GM12878 (cell line): ENCODE data around the gene ANP32A. TPM values are rescaled to one million over a fixed set of nuclear protein-coding genes. Genes with fewer than 3 reads are reported as not detected.

Experiments used
- ATAC-seq: fragments of 200-7000 bp; cut with Tn5 transposase; 3 replicates; pipeline ENCODE4 v1.9.1; 2020; ENCODE audit warnings: mild to moderate bottlenecking, moderate library complexity
- BruUV-seq: library from RNA; stranded (reverse); fragments of 400-500 nt; replicated peaks from 2 replicates; lab custom pipeline; 2021; lab: Mats Ljungman, UMichigan
- CTCF ChIA-PET: fragments of 300-600 bp; sonication (Branson Sonifier 250); formaldehyde crosslinking; extraction: SDS; loops from one replicate; lab custom pipeline; 2021; ENCODE audit warnings: inconsistent platforms; lab: Yijun Ruan, JAX
- POLR2A ChIA-PET: fragments of 350-600 bp; formaldehyde crosslinking; extraction: SDS; loops from one replicate; lab custom pipeline; 2021; ENCODE audit warnings: inconsistent platforms; lab: Charles Lee
- RAD21 ChIA-PET: fragments of 300-600 bp; sonication (Branson Sonifier 250); formaldehyde crosslinking; loops from one replicate; lab custom pipeline; 2023; ENCODE audit warnings: antibody characterized with exemption; ENCODE audit not compliant: unreplicated experiment; lab: Charles Lee
- SMC1A ChIA-PET: fragments of 300-600 bp; sonication (Branson Sonifier 250); formaldehyde crosslinking; loops from one replicate; lab custom pipeline; 2023; ENCODE audit not compliant: unreplicated experiment, uncharacterized antibody; lab: Charles Lee
- DNase-seq: peaks from one replicate; pipeline ENCODE4 v3.0.0-alpha.2; 2011; ENCODE audit warnings: low read depth, low spot score
- FAIRE-seq: peaks from 3 replicates; lab custom pipeline; 2011; peaks lifted over from hg19 to GRCh38; lab: Jason Lieb, UNC
- H2AFZ ChIP-seq: 2 replicates; pipeline ENCODE4 v1.6.0; 2011; ENCODE audit warnings: low read depth, low read length, control low read depth; ENCODE audit not compliant: control insufficient read depth
- H3K27ac ChIP-seq: 2 replicates; pipeline ENCODE4 v1.5.1; 2011; ENCODE audit warnings: control low read depth; ENCODE audit not compliant: control insufficient read depth, insufficient read depth
- H3K27me3 ChIP-seq, 2 experiments: replicated peaks in 1 of 2; 2 replicates each; pipeline versions ENCODE4 v1.6.0 to v1.6.1; 2011; ENCODE audit warnings: low read length in 1 of 2; ENCODE audit not compliant: control insufficient read depth in 2 of 2, insufficient read depth in 2 of 2
- H3K36me3 ChIP-seq, 2 experiments: 2 replicates each; pipeline ENCODE4 v1.5.1; 2011; ENCODE audit warnings: low read length in 1 of 2; ENCODE audit not compliant: control insufficient read depth in 2 of 2, insufficient read depth in 2 of 2
- H3K4me1 ChIP-seq: 2 replicates; pipeline ENCODE4 v1.6.1; 2011; ENCODE audit warnings: mild to moderate bottlenecking, low read length, moderate library complexity, mixed read lengths; ENCODE audit not compliant: control insufficient read depth, insufficient read depth
- H3K4me2 ChIP-seq: 2 replicates; pipeline ENCODE4 v1.6.0; 2011; ENCODE audit warnings: control low read depth; ENCODE audit not compliant: control insufficient read depth, insufficient read depth
- H3K4me3 ChIP-seq: fragments of 200-600 bp; sonication (generic); 2 replicates; pipeline ENCODE4 v1.5.1; 2016
- H3K79me2 ChIP-seq: 2 replicates; pipeline ENCODE4 v1.6.0; 2011; ENCODE audit warnings: low read length; ENCODE audit not compliant: control insufficient read depth, insufficient read depth
- H3K9ac ChIP-seq: 2 replicates; pipeline ENCODE4 v1.8.0; 2011; ENCODE audit warnings: low read length, control low read depth, mixed read lengths; ENCODE audit not compliant: control insufficient read depth, insufficient read depth
- H3K9me3 ChIP-seq: replicated peaks from 3 replicates; pipeline ENCODE4 v1.5.1; 2011; ENCODE audit warnings: mild to moderate bottlenecking, low read length; ENCODE audit not compliant: control insufficient read depth, insufficient read depth
- H4K20me1 ChIP-seq: 2 replicates; pipeline ENCODE4 v1.6.0; 2011; ENCODE audit not compliant: control insufficient read depth, insufficient read depth
- HDAC6 ChIP-seq: fragments of 200-600 bp; sonication (generic); IDR thresholded peaks from one replicate; pipeline ENCODE4 v1.8.0; 2017; ENCODE audit warnings: antibody characterized with exemption; ENCODE audit not compliant: unreplicated experiment
- IRF4 ChIP-seq: IDR thresholded peaks from 2 replicates; pipeline ENCODE4 v1.6.1; 2011; ENCODE audit warnings: low read depth, low read length
- LARP7 ChIP-seq: fragments of 450-650 bp; IDR thresholded peaks from 2 replicates; pipeline ENCODE4 v1.6.1; 2017; ENCODE audit warnings: mild to moderate bottlenecking
- MEF2A ChIP-seq: IDR thresholded peaks from 2 replicates; pipeline ENCODE4 v1.6.1; 2011; ENCODE audit warnings: low read depth, mild to moderate bottlenecking, low read length, moderate library complexity; ENCODE audit not compliant: insufficient read depth
- POU2F2 ChIP-seq: IDR thresholded peaks from 3 replicates; pipeline ENCODE4 v1.6.1; 2011; ENCODE audit warnings: low read depth, mild to moderate bottlenecking, low read length, borderline replicate concordance
- RAD51 ChIP-seq: fragments of 450-650 bp; IDR thresholded peaks from 2 replicates; pipeline ENCODE4 v1.6.1; 2016; ENCODE audit warnings: moderate library complexity, mild to moderate bottlenecking, inconsistent platforms
- RFX5 ChIP-seq: IDR thresholded peaks from 2 replicates; pipeline ENCODE4 v1.6.1; 2011; ENCODE audit warnings: low read depth, low read length, improper control_type of control experiment
- SMAD1 ChIP-seq: fragments of 450-650 bp; IDR thresholded peaks from 2 replicates; pipeline ENCODE4 v1.6.1; 2018; ENCODE audit warnings: mild to moderate bottlenecking, low read depth; ENCODE audit not compliant: partially characterized antibody
- STAT3 ChIP-seq: IDR thresholded peaks from 2 replicates; pipeline ENCODE4 v1.6.1; 2011; ENCODE audit warnings: low read depth, low read length, improper control_type of control experiment
- WRNIP1 ChIP-seq: IDR thresholded peaks from 2 replicates; pipeline ENCODE4 v1.6.1; 2011; ENCODE audit warnings: low read depth, low read length, improper control_type of control experiment, borderline replicate concordance
- WGBS: methylation state at CpG from one replicate; pipeline ENCODE4 v1.1.6; 2016; ENCODE audit warnings: low lambda C conversion rate; ENCODE audit not compliant: insufficient replicate concordance, insufficient coverage; ENCODE audit errors: missing lambda C conversion rate; 5-methylcytosine and 5-hydroxymethylcytosine counted together
- in situ Hi-C: fragments of 300-500 bp; cut with MboI; formaldehyde crosslinking; loops from 9 replicates; pipeline ENCODE4 v1.14.3; 2018; ENCODE audit warnings: mixed read lengths
- intact Hi-C: fragments of 100-400 bp; cut with micrococcal nuclease; formaldehyde crosslinking; loops from one replicate; pipeline ENCODE4 v1.14.2; 2022; ENCODE audit not compliant: unreplicated experiment
- polyA plus RNA-seq, 11 experiments: library from polyadenylated mRNA; depleted of rRNA in 4 of 11; unstranded in 6 of 11; stranded (reverse) in 5 of 11; fragments of >200 nt; fragmentation: Nextera tagmentation in 4 of 11; fragmentation: Illumina TruSeq in 1 of 11; extraction: Ambion mirVana in 4 of 11; extraction: Trizol in 1 of 11; gene quantifications; 1 replicate in 1 of 11; 2 replicates in 10 of 11; pipeline versions ENCODE4 v1.2.1 to v1.2.3, GENCODE V29; 2011 to 2016; ENCODE audit warnings: inconsistent platforms in 2 of 11, missing spikeins in 2 of 11, low read depth in 1 of 11
- total RNA-seq, 4 experiments: library from RNA; depleted of rRNA in 3 of 4; stranded (reverse); fragments of >200 nt in 3 of 4; fragmentation: Illumina TruSeq in 1 of 4; extraction: Trizol in 1 of 4; gene quantifications; 2 replicates each; pipeline versions ENCODE4 v1.2.1 to v1.2.3, GENCODE V29; 2013 to 2021
- TF ChIP-seq, protein P1 (sequence below): fragments of 450-650 bp; IDR thresholded peaks from 2 replicates; pipeline ENCODE4 v1.6.1; 2017; ENCODE audit warnings: mild to moderate bottlenecking, low read depth, inconsistent platforms; ENCODE audit not compliant: poor library complexity, severe bottlenecking
- TF ChIP-seq, protein P2 (sequence below): fragments of 450-650 bp; IDR thresholded peaks from 2 replicates; pipeline ENCODE4 v1.6.1; 2018; ENCODE audit warnings: mild to moderate bottlenecking, low read depth, moderate library complexity; ENCODE audit not compliant: partially characterized antibody
- TF ChIP-seq, protein P3 (sequence below): fragments of 450-650 bp; IDR thresholded peaks from 2 replicates; pipeline ENCODE4 v1.6.1; 2017; ENCODE audit warnings: low read depth, mild to moderate bottlenecking, moderate library complexity
- TF ChIP-seq, protein P4 (sequence below): fragments of 450-650 bp; IDR thresholded peaks from 2 replicates; pipeline ENCODE4 v1.6.1; 2014; ENCODE audit warnings: mild to moderate bottlenecking

ANP32A gene
- total and polyA plus RNA-seq, 10 of the 15 experiments (the other 5 are each of a cell fraction or from before 2014, with no cell fraction given), result 29.6 to 666 (median 234) TPM

DNA sequence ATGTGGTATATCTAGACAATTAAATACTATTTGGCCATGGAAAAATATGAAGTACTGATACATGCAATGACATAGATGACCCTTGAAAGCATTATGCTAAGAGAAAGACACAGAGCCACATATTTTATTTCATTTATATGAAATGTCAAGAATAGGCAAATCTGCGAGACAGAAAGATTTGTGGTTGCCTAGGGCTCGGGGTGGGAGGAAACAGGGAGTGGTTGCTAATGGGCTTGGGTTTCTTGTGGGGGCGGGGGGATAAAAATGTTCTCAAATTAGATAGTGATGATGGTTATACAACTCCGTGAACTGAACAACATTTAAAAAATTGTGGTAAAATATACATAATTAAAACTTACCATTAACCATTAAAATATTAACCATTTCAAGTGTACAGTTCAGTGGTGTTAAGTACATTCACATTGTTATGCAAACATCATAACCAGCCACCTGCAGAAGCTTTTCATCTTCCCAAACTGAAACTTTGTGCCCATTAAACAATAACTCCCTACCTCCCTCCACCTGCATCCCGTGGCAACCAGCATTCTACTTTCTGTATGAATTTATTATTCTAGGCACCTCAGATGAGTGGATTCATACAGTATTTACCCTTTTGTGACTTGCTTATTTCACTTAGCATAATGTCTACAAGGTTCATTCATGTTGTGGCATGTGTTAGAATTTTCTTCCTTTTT lies 24.3 kb upstream of the ANP32A start:
- no peak overlapping the region for H3K4me2 ChIP-seq
- H4K20me1 ChIP-seq, result no peaks in the 10 kb centered on the region
- H3K9ac ChIP-seq, result no peak overlapping the region
- BruUV-seq, result no TSS peak
- intact Hi-C loops (no loop called here), in situ Hi-C loops (no loop called here)
- ChIA-PET SMC1A (interaction anchor here (1.0 kb wide), 1 partner anchor 19 kb away, joined by 3 read pairs; no protein-coding TSS in a partner anchor), CTCF (no interaction called here), POLR2A (interaction anchor here (0.6 kb wide), 1 partner anchor 74 kb away, joined by 3 read pairs; no protein-coding TSS in a partner anchor), RAD21 (no interaction called here)
- no peaks in the 10 kb centered on the region for H3K36me3 ChIP-seq
- DNase-seq, result no peak
- H3K27ac ChIP-seq, result no peak overlapping the region
- peaks cover 2 to 9% of the 10 kb centered on the region in 2 experiments for H3K27me3 ChIP-seq
- ATAC-seq, result no peak
- no peak overlapping the region for H2AFZ ChIP-seq
- no peaks in the 10 kb centered on the region for H3K79me2 ChIP-seq
- no peak for FAIRE-seq
- 4% methylated on average over 5 of the region's 5 CpGs for WGBS
- no peaks in the 10 kb centered on the region for H3K9me3 ChIP-seq
- H3K4me3 ChIP-seq, result no peak overlapping the region
- H3K4me1 ChIP-seq, result no peaks in the 10 kb centered on the region
- TF ChIP-seq HDAC6 (no peak), MEF2A (no peak), LARP7 (no peak), WRNIP1 (no peak), RFX5 (no peak), RAD51 (no peak), POU2F2 (no peak), SMAD1 (no peak), STAT3 (no peak), IRF4 (no peak)
- TF ChIP-seq, protein P1, sequence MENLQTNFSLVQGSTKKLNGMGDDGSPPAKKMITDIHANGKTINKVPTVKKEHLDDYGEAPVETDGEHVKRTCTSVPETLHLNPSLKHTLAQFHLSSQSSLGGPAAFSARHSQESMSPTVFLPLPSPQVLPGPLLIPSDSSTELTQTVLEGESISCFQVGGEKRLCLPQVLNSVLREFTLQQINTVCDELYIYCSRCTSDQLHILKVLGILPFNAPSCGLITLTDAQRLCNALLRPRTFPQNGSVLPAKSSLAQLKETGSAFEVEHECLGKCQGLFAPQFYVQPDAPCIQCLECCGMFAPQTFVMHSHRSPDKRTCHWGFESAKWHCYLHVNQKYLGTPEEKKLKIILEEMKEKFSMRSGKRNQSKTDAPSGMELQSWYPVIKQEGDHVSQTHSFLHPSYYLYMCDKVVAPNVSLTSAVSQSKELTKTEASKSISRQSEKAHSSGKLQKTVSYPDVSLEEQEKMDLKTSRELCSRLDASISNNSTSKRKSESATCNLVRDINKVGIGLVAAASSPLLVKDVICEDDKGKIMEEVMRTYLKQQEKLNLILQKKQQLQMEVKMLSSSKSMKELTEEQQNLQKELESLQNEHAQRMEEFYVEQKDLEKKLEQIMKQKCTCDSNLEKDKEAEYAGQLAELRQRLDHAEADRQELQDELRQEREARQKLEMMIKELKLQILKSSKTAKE, result no peak
- TF ChIP-seq, protein P2, sequence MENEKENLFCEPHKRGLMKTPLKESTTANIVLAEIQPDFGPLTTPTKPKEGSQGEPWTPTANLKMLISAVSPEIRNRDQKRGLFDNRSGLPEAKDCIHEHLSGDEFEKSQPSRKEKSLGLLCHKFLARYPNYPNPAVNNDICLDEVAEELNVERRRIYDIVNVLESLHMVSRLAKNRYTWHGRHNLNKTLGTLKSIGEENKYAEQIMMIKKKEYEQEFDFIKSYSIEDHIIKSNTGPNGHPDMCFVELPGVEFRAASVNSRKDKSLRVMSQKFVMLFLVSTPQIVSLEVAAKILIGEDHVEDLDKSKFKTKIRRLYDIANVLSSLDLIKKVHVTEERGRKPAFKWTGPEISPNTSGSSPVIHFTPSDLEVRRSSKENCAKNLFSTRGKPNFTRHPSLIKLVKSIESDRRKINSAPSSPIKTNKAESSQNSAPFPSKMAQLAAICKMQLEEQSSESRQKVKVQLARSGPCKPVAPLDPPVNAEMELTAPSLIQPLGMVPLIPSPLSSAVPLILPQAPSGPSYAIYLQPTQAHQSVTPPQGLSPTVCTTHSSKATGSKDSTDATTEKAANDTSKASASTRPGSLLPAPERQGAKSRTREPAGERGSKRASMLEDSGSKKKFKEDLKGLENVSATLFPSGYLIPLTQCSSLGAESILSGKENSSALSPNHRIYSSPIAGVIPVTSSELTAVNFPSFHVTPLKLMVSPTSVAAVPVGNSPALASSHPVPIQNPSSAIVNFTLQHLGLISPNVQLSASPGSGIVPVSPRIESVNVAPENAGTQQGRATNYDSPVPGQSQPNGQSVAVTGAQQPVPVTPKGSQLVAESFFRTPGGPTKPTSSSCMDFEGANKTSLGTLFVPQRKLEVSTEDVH, result no peak
- TF ChIP-seq, protein P3, sequence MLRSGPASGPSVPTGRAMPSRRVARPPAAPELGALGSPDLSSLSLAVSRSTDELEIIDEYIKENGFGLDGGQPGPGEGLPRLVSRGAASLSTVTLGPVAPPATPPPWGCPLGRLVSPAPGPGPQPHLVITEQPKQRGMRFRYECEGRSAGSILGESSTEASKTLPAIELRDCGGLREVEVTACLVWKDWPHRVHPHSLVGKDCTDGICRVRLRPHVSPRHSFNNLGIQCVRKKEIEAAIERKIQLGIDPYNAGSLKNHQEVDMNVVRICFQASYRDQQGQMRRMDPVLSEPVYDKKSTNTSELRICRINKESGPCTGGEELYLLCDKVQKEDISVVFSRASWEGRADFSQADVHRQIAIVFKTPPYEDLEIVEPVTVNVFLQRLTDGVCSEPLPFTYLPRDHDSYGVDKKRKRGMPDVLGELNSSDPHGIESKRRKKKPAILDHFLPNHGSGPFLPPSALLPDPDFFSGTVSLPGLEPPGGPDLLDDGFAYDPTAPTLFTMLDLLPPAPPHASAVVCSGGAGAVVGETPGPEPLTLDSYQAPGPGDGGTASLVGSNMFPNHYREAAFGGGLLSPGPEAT, result no peak
- TF ChIP-seq, protein P4, sequence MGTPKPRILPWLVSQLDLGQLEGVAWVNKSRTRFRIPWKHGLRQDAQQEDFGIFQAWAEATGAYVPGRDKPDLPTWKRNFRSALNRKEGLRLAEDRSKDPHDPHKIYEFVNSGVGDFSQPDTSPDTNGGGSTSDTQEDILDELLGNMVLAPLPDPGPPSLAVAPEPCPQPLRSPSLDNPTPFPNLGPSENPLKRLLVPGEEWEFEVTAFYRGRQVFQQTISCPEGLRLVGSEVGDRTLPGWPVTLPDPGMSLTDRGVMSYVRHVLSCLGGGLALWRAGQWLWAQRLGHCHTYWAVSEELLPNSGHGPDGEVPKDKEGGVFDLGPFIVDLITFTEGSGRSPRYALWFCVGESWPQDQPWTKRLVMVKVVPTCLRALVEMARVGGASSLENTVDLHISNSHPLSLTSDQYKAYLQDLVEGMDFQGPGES, result no peak
